Daoy (cell line): ENCODE data around the gene SLC7A5. TPM values are rescaled to one million over a fixed set of nuclear protein-coding genes. Genes with fewer than 3 reads are reported as not detected.

Source experiments
- DNase-seq: peaks from one replicate; pipeline ENCODE4 v3.0.0-alpha.2; 2015; ENCODE audit warnings: low read depth
- total RNA-seq: library from RNA; depleted of rRNA; stranded (reverse); fragments of >200 nt; shearing (Covaris generic); gene quantifications from 2 replicates; pipeline ENCODE4 v1.2.3, GENCODE V29; 2014

The SLC7A5 gene
- total RNA-seq, 1 experiment from 2014 or later = 31.6 TPM

DNA sequence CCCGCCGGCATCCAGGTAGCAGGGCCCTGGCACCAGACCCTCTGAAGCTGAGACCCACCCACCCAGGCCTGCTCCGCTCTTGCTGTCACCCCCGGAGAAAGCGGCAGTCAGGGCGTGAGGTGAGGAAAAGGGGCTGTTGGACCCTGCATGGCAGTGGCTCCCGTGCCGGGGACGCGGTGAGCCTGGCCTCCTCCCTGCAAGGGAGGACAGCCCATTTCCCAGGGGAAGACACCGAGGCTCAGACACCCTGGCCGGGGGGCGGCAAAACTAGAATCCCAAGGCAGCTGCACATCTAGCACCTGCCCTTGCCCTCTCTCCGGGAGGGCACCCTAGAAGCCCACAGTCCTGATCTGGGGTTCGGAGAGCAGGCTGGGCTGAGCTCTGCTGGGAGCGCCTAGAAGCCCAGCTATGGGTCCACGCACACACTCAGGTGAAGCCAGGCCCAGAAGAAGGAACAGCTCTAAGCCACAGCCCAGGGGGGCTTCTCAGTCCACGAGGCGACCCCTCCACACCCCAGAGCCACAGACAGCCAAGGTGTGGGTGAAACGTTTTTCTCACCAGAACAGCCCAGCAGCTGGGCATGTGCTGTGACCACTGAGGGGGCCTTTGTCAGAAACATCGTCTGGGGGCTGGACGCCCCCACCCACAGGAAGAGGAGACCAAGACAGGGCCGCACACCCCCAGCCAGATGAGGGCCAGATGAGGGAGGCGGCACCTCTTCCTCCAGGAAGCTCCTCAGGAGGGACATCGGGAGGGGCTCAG, 22.4 kb downstream of the SLC7A5 start:
- DNase-seq = no peak

- no peak for DNase-seq
These were observed 23.3 kb downstream of the SLC7A5 start for GRCh38 chr16:87845807-87846619.

DNA sequence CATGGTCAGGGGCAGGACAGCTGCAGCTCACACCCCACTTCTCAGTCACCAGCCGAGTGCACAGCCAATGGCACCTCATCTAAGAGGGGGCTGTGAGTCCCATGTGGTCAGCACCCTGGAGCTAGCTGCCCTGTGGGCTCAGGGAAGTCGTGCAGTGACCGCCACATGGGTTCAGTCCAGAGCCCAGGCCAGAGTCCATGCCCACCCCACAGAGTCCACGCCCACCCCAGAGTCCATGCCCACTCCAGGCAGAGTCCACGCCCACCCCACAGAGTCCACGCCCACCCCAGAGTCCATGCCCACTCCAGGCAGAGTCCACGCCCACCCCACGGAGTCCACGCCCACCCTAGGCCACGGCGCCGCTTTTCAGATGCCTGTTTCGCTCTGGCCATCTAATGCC, 24.1 kb downstream of the SLC7A5 start:
- no peak for DNase-seq

GRCh38 chr16:87844809-87845208, 24.5 kb downstream of the SLC7A5 start:
- no peak for DNase-seq

GRCh38 chr16:87844120-87844733, 25.1 kb downstream of the SLC7A5 start:
- DNase-seq = no peak

DNA sequence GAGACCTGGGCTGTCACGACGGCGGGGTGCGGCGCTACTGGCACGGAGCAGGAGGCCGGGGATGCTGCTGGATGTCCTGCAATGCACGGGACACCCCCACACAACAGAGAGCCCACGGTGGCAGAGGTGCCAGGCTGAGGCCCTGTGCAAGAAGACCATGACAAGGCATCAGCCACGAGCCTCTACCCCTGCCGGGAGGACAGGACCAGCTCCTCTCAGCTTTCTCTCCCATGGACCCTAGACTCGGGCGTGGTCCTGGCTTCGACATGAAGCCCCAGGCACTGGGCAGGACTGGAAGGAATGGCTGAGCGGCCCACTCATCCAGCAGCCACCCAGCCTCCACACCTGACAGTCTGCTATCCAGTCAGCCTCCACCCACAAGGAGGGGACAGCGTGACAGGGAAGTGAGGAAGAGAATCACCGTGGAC, 25.6 kb downstream of the SLC7A5 start:
- no peak for DNase-seq

DNA sequence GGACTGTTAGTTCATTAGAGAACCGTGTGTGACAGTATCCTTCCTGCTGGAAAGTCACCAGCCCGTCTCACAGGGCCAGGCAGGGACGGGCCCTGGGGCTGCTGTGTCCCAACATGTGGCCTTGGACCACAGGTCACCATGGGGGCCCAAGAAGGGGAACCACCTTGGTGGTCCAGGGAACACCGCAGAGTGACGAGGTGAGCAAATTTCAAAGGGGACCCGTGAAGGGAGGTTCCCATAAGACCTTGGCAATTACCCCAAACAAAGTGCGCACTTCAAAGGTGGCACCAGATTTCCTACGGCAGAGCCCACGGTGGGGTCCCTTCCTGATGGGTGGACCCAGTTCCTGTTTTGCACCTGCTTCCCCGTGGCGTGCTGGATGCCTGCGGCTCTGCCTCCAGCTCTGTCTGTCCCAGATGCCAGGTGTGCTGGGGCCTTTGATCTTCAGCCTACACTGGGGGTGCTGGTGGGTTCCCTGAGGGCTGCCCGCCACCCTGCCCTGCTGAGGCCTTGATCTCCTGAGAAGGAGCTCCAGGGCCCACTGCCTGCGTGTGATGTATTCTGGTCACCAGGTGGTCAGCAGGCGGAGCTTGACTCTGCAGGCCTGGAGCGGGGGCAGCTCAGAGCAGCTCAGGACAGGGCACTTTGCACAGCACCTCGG, 27.0 kb downstream of the SLC7A5 start:
- DNase-seq = no peak

DNA sequence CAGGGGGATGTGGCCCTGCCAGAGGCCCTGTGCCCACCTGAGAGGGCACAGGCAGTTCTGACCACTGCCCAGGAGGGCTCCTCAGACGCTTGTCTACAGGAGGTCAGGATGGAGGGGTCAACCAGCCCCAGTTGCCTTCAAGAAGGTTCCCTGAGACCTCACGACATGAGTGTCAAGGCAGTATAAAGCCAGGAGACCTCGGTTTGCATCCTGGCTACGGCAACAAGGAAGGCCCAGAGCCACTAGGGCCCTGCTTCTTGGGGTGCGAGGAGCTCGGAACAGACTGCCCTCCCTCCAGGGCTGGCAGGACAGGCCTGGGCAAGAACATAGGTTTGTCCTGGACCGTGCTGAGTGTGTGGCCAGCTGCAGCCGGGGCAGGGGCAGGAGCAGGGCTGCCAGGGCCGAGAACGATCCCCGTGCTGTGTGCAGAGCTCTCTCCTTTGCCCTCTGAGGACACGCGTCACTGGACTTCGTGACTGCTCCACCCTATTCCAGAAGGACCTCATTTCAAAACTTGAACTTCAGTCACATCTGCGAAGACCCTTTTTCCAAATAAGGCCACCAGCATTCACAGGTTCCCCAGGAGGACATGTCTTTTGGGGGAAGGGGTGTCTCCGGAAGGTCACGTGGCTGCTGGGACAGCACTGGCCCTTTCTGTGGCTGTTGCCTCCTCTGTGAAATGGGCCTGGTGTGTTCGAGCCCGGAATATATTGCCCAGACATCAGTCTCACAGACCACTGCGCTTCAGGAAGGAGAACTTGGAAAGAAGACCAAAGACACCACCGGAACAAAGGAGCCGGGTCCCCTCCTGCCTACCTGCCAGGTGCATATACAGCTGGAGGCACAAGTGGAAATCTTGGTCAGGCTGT, 27.7 kb downstream of the SLC7A5 start:
- DNase-seq = no peak

- DNase-seq = no peak
These were observed 28.9 kb downstream of the SLC7A5 start for GRCh38 chr16:87840271-87840978.

GRCh38 chr16:87839542-87840270, 29.6 kb downstream of the SLC7A5 start:
- no peak for DNase-seq

DNA sequence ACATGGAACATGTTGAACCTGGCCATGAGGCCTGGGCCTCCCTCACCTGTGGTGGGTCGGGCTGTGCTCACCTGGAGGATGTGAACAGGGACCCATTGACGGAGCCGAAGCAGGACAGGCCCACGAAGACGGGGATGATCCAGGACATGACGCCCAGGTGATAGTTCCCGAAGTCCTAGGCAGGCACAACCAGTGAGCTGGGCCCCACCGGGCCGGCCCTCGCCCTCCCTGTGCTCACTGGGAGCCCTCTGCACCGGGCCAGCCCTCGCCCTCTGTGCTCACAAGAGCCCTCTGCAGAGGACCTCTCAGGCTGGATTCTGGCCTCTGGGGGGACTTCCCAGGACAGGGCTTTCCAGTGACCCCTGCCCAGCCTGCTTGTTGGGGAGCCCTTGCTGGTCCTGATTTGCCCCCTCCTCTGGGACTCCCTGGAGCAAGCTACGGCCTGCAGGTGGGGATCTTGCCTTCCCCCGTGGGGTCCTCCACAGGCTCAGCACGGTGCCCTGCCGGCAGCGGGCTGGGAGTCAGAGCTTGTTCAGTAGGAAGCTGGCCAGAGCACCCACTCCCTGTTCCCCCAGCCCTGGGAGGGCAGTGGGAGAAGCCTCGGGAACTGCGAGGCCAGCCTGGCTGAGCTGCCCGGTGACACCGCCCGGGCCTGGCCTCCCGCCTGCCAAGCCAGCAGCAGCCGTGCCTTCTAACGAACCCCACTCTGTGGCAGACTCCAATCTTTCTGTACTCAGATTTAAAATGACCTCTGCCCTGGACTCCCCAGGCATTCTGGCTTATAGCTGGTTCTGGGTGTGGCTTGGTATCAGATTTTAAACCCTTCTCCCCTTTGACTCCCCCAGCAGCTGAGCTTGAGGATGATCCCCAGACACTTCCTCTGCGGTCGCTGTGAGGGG, 30.4 kb downstream of the SLC7A5 start:
- DNase-seq = no peak

- no peak for DNase-seq
These were observed 31.5 kb downstream of the SLC7A5 start for GRCh38 chr16:87837627-87838289.

GRCh38 chr16:87836844-87837581, 32.3 kb downstream of the SLC7A5 start:
- no peak for DNase-seq

- DNase-seq = no peak
These were observed 32.9 kb downstream of the SLC7A5 start for GRCh38 chr16:87836346-87836843.

- no peak for DNase-seq
These were observed 33.4 kb downstream of the SLC7A5 start for GRCh38 chr16:87835882-87836331.

GRCh38 chr16:87834668-87835473, 34.4 kb downstream of the SLC7A5 start:
- DNase-seq = no peak
